HG02938 (cell line): ENCODE results near the gene AGPAT1.

Source experiments
- ATAC-seq: cut with Tn5 transposase; IDR thresholded peaks from one replicate; pipeline ENCODE4 v1.9.1; 2021; ENCODE audit warnings: mild to moderate bottlenecking, moderate library complexity; ENCODE audit not compliant: unreplicated experiment

The AGPAT1 gene

GRCh38 chr6:32126880-32127279, 49.0 kb downstream of the AGPAT1 start:
- no peak for ATAC-seq

GRCh38 chr6:32123681-32124080, 52.2 kb downstream of the AGPAT1 start:
- ATAC-seq: no peak

- ATAC-seq: no peak
Measured at GRCh38 chr6:32120573-32121059, 55.3 kb downstream of the AGPAT1 start.

- no peak for ATAC-seq
Measured at GRCh38 chr6:32118782-32119628, 56.9 kb downstream of the AGPAT1 start.
